CD4-positive, alpha-beta T cell treated with Interleukin-12 subunit alpha and Interleukin-12 subunit beta, for 1 hour (primary cell): ENCODE data around the gene CPD.

ENCODE experiments used
- DNase-seq: peaks from one replicate; pipeline ENCODE4 v3.0.0-alpha.2; 2020

CPD gene

GRCh38 chr17:30519166-30519565 lies 140.4 kb downstream of the CPD start:
- no peak for DNase-seq
